HG02588 (cell line): ENCODE data around the gene AKAP6.

Experiments used
- ATAC-seq: cut with Tn5 transposase; IDR thresholded peaks from one replicate; pipeline ENCODE4 v1.9.1; 2021; ENCODE audit warnings: mild to moderate bottlenecking, moderate library complexity; ENCODE audit not compliant: unreplicated experiment

The AKAP6 gene

DNA sequence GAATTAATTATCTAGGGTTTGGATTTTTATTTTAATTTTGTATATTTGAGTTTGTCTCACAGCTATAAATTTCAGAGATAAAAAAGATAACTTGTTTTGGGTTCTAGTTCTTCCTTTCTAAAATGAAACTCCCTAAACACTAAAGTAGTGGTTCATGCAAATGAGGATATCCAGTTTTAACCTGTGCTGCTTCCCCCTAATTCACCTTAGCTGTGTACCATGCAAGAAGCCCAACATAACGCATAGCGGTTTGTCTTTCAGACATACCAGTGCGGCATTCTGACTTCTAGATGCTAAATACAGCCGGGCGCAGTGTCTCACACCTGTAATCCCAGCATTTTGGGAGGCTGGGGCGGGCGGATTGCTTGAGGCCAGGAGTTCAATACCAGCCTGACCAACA, 320.9 kb downstream of the AKAP6 start:
- ATAC-seq, result no peak

DNA sequence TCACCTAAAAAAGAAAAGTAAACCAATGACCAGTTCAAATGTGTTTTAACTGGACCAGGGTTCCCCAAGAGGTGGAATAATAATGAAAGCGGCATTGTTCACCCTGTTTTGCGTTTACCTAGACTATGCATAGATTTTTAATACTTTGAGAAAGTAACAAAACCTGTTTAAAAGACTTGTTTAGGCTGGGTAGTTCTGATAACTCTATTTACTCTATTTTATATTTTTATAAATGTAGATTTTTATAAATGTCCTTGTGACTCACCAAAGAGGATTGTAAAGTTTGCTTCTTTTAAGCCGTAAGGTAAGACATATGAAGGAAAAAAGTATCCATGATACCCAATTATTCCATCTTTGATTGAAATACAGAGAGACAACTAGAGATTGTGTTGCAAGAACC, 321.6 kb downstream of the AKAP6 start:
- no peak for ATAC-seq

DNA sequence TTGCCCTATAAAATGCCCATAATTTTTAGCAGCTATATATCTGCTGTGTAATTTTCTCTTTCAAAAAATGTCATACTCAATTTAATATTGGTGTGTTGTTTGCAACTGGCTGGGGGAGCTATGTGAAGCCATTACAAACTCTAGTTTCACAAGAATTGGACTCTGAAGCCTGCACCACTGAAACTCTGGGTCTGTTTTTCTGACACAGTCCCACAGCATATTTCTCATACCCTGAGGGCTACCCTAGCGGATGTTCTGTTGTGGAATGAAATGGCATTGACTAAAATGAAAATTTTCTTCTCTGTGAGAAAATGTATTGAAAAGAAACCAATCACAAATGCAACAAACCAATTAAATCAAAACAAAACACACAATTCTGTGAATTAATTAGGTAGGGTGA, 325.0 kb downstream of the AKAP6 start:
- ATAC-seq, result no peak

DNA sequence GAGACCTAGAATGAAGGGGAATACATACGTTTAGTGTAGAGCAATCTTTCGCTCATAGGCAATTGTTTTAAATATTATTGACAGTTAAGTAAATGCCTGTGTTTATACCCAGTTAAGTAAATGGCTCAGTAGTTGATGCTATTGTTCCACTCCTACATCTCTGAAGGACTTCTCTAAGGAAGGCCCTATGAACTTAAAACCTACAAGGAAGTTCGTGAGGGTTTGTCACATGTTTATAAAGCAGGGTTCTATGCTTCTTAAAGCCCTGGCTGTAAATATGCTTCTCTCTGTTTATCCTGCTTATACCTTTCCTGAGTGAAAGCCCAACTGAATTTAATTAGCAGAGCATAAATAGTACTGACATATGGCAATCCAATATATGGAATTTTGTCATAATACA, 327.5 kb downstream of the AKAP6 start:
- ATAC-seq, result no peak

DNA sequence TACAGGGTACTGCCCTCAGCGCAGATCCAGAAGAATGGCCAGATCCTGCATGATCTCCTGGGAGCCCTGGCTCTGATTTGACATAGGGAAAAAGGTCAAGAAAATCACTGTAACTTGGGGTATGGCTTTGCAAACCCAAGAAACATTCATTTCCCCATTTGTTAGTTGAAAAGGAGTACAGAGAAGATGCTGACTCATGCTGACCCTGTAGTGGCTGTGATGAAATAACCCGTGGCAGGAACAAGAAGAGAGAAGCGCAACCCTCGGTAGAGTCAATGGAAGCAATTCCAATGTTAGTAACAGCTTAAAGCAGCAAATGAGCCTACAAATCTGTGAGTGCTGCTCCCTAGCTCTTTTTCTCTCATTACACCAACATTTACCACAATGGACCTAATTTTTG, 328.0 kb downstream of the AKAP6 start:
- no peak for ATAC-seq

DNA sequence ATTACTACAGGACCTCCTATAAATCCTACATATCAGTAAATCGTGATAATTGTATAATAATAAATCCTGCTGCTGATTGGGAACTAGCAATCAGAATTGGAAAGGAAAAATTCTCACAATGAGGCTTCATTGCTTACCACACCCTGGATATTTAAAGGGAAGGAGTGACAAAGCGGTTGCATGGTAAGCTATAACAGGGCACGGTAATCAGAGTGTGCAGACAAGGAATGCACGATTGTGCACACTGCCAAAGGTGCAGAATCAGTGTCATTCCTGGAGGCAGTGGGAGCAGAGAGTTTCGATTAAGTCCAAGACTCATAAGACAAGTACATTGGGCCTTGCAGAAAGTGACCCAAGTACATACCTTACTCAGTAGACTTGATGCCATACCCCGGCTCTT, 332.1 kb downstream of the AKAP6 start:
- ATAC-seq, result no peak

DNA sequence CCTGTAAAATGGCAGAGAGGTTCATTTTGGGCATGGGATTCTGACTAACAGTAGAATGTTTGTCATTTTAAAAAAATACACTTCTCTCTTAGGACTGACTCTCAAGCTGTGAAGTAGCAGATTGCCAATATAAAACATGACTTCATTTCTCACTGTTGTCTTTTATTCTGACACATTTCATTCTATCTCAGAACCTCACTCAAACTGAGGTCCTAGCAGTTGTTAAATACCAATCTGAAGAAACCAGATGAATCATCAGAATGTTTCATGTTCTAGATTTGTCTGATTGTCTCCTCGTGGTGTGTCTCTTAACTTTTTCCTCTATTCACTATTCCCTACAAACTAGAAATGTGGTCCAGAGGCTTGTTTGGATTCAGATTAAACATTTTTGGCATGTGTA, 333.1 kb downstream of the AKAP6 start:
- ATAC-seq, result no peak

DNA sequence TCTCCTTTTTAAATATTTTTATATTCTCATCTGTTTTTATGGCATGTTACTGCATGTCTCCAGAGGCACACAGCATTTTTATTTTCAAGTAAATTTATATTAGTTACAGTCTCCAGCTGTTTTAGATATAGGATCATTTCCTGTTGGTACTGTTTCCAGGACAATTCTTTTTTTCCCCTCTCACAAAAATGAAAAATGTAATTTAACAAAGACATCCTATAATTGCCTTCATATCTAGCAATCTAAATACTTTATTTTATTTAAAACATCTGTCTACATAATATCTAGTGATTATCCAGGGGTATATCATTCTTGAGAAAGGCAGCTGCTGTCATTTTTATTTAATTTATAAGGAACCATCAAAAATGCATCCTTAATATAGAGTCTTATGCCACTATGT, 337.2 kb downstream of the AKAP6 start:
- ATAC-seq, result no peak

DNA sequence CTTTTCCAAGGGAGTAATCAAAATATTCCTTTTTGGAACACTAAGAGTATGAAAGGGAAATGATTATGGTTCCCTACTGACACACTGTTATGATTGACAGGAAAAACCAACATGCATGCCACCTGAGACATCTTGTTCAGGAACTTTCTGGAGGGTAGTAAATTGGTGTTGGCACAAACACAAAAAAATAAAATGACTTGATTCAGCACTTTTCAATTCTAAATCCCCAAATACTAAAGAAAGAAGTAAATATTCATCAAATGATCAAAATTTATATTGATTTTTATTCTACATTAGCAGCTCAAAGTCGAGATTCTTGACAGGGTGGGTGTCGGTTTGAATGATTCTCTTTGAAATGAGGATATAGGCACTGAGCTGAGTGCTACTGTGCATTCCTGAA, 338.2 kb downstream of the AKAP6 start:
- ATAC-seq, result no peak

DNA sequence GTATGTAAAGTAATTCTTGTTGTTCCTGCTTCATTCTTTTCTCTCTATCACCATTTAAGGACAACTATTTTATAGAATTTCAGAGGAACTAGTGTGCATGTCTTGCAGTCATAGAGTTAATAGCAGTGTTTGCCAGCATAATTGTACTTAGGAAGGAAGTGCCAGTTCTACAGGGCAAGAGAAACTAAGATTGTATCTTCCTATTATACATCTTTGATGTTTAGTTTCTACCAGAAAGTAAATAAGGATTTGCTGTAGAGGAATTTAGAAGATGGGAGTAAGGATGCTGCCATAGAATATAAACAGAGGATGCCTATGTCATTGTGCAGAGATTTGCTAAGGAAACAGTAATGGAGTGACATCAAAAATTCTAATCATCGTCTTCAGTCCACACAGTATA, 338.7 kb downstream of the AKAP6 start:
- ATAC-seq, result no peak

DNA sequence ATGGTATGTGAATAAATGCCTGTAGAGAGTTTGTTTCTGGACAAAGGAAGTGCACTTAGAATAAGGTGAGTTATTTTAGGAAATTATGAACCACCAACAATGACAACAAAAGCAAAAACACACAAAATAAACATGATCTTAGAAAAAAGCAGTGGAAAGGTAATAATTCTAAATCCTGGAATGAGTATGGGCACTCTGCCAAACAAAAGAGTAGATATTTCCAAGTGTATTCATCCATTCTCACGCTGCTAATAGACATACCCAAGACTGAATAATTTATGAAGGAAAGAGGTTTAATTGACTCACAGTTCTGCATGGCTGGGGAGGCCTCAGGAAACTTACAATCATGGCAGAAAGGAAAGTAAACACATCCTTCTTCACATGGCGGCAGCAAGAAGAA, 340.3 kb downstream of the AKAP6 start:
- no peak for ATAC-seq

DNA sequence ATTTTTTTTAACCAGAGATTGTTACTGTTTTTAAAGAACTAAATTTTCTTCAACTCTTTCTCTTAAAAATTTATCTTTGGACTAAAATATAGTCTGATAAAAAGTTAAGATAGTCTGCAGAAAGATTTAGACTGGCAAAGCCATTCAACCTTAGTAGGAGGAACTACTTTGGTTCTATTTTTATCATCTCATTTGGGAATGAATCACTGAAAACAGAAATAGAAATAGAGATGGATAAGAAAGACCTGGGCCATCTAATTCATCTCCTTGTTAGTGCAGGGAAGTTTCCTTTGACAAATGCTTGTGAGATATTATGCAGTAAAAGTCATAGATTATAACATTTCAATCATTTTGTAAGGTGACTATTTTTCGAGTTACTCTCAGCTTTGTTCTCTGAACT, 346.3 kb downstream of the AKAP6 start:
- ATAC-seq, result no peak

DNA sequence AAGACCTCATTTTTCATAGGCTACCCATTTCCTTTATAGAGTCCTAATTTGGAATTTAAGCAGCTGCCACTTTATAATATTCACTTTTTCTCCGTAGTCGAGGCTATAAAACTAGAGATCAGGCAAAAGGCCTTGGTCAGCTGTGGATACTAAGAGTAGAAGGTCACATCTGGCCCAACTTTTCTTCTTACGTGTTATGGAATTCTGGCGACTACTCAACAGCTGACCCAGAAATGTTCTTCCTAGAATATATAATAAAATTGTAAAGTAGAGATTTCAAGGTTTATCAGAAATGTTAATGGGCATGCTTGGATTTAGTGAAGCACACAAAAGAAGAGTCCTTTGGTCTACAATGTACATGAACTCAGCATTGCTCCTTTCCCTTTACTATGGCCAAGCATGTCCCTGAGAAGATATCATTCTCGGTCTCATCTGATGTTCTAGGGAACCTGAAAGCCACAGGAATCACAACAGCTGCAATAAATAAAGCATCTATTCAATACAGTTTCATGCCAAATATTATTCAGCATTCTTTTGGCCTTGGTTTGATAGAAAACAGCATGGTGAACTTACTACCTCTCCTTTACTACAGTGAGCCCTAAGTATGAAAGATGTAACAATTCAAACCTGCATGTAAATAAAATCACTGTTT, 348.2 kb downstream of the AKAP6 start:
- no peak for ATAC-seq

DNA sequence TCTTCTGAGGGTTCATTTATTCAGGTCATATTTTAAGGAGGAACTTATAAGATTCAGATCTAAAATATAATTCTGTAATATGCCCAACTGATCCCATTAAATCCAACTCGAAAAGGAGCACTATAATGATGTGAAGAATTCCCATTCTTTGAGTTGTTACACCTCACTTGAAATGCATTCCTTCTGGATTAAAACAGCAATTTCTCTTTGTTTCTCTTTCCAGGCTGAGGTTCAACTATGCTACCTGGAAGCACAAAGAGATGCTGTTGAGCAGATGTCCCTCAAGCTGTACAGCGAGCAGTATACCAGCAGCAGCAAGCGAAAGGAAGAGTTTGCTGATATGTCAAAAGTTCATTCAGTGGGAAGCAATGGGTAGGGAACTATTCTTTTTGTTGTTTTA, 349.0 kb downstream of the AKAP6 start:
- ATAC-seq, result no peak

DNA sequence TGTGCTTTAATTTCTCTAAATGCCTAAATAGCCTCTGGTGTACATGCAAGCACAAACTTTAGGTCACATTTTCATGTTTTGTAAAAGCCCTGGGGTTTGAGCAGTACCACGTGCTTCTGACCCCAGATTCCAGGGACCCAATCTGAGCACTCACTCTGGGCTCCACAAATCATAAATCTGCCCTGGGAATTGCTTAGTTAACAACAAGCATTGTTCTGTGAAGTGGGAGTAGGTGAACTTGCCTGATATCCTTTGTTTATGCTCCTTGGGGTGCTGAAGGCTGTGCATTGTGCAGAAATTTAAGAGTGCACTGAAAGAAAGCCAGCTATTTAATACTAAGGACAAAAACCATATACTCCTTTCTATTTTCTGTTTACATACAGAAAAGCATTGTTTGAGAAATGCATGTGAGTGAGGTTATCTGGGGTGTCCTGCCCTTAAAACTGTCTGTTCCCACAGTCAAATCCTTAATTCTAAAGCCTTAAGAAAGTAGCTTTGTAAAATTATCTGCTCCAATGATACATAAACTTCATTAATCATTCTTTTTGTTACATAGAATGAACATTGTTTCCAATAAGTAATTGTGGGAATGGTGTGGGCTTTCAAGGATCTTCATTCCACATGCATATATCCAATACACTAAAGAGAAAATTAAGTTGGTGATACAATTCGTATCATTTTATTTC, 351.0 kb downstream of the AKAP6 start:
- no peak for ATAC-seq

DNA sequence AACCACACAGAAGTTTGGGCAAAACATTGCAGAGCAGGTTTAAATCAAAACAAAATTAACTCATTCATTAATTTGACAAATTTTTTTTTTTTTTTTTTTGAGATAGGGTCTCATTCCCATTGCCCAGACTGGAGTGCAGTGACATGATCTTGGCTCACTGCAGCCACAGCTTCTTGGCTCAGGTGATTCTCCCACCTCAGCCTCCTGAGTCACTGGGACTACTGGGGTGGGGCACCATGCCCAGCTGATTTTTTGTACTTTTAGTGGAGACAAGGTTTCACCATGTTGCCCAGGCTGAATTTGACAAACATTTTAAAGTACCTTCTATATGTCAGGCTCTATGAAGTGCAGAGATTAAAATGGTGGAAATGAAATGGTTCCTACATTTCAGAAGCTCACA, 352.5 kb downstream of the AKAP6 start:
- no peak for ATAC-seq

DNA sequence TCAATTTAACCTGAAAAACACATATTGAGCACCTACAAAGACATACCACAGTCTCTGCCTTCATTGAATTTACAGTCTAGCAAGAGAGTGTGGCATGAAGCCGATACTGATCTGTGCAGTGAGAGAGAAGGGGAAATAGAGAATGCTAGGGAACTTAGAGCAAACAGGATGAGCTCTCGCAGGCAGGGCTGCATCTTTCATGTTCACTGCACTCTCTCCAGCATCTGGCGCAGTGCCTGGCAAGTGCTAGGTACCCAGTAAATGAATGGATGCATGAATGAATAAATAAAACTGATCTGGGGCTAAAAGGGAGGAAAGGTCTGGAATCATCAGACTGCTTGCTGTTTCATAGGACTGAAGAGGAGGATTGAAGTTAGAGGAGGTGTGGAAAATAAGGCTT, 353.1 kb downstream of the AKAP6 start:
- ATAC-seq, result no peak

DNA sequence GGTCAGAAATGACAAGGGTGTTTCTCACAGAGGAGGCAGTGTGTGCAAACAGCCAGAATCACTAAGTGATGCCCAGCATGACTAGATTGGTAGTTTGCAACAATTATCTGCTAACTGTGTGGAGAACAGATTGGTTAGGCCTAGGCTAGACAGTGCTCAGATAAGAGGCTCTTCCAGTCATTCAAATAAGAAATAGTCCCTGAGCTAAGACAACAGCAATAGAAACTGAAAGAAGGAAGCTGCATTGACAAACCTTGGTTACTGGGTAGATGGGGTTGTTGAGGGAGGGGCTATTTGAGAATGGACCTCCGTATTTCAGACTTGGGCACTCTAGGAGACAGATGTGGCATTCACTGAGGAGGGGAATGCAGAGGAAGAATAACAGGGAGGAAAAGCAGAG, 354.6 kb downstream of the AKAP6 start:
- peak; percentile 64 for ATAC-seq

DNA sequence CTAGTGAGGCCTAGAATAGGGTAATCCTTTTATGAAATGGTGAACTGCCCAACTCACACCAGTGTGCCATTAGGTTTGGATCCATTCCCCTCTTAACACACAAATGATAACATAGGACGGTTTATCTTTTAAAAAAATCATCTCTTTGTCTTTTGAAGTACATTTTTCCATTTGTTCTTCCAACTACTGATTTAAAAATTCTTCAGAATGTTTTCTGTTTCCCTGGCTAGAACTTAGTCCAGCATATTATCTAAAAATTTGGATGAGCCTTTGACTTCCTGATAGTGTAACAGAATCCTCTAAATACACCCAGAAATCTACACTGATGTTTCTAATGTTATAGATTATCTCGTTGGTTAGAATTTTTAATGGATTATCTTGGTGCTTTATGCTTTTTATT, 359.8 kb downstream of the AKAP6 start:
- ATAC-seq, result no peak

DNA sequence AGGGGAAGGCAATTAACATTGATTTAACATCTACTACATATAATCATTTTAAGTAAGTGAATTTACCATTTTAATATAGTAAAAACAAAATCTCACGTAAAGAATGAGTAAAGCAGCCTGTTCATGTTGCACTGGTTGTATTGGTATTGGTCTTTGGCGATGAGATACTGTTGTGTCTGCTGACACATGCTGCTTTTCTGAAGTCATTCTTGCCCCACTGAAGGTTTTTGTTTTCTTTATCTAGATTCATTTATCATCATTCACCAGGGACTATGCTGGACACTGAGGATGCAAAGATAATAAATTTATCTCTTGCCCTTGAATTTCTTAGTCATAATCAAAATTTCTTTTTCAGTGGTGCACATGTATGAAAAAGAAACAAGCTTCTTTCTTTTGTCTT, 363.3 kb downstream of the AKAP6 start:
- ATAC-seq, result no peak

DNA sequence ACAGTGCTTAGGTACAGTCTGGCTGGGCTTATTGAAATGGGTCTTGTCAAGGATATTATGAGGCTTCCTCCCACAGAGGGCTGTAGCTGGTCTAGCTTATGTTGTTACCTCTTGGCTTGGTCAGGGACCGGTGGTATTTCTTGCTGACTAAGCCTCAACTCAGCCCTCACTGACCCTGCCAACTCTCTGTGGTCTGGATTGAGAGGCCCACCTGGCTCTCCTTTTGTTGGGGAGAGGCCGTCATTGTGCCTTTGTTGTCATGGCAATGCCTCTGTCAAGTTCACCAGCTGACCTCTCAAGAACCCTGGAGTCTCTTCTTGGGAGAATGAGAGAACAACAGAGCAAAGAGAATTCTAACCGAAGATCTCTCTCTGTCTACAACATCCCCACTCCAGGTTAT, 364.0 kb downstream of the AKAP6 start:
- no peak for ATAC-seq

DNA sequence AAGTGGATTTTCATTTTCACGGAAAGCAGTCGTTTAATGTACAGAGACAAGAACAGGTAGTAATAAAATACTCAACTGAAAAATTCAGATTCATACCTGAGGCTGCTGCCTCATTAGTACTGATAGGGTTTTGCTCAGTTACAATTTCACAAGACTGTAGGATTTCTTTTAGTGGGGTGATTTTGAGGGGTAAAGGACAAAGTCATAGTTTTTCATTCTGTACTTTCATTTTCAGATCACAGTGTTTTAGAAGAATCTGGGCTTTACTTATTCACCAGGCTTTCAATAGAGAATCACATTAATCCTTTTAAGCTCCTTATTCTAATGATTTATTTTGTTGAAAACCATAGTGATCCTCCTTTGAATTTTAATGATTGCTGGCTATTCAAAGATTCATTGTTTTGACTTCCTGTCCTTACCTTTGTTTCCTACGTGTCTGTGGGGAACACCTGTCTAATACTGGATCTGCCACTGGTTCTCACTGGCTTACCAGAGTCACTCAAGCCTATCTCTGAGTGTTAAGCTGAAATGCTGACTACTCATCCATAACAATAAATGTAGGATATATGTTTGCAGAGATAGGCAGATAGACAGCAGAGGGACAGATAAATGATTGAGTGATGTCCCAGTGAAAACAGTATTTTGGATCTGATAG, 365.8 kb downstream of the AKAP6 start:
- ATAC-seq, result no peak
